Left ventricle myocardium superior (tissue), 1 donor: ENCODE data around the gene NFIC. TPM values are rescaled to one million over a fixed set of nuclear protein-coding genes. Genes with fewer than 3 reads are reported as not detected.
A peak's percentile ranks its signal among the peaks of the same experiment; 100 is the strongest.
"Not testable (repeated sequence)": the region's sequence is repeated elsewhere in the genome, so short reads cannot be mapped to it uniquely, and the experiment has no call there.

ENCODE experiments used
- ATAC-seq: fragments of 200-7000 bp; cut with Tn5 transposase; one replicate; pipeline ENCODE4 v1.9.1; 2020; ENCODE audit warnings: mild to moderate bottlenecking, moderate library complexity
- DNase-seq: peaks from one replicate; pipeline ENCODE4 v3.0.0-alpha.2; 2020
- intact Hi-C: fragments of 100-400 bp; cut with micrococcal nuclease; formaldehyde crosslinking; loops from one replicate; pipeline ENCODE4 v1.11.0; 2022
- long read RNA-seq: library from polyadenylated mRNA; unstranded; transcript quantifications from one replicate; pipeline ENCODE4 v2.0.0, GENCODE V29; 2021
- total RNA-seq: library from RNA; stranded (reverse); fragmentation: NEBNext Ultra II Directional; extraction: Animal tissue kit (Norgen Biotek cat#: 25700); gene quantifications from one replicate; pipeline ENCODE4 v1.2.1, GENCODE V29; 2021
- donor health status: DM: no; HTN: yes; CAD: no; lungs with severe emphysema.

NFIC gene
- 178 TPM for total RNA-seq
- long read RNA-seq, full-length matches to known transcripts: 54 of 125 reads
- long read RNA-seq, partial matches to known transcripts: 8 of 125 reads
- long read RNA-seq, other reads (novel, unspliced or antisense): 63 of 125 reads

DNA sequence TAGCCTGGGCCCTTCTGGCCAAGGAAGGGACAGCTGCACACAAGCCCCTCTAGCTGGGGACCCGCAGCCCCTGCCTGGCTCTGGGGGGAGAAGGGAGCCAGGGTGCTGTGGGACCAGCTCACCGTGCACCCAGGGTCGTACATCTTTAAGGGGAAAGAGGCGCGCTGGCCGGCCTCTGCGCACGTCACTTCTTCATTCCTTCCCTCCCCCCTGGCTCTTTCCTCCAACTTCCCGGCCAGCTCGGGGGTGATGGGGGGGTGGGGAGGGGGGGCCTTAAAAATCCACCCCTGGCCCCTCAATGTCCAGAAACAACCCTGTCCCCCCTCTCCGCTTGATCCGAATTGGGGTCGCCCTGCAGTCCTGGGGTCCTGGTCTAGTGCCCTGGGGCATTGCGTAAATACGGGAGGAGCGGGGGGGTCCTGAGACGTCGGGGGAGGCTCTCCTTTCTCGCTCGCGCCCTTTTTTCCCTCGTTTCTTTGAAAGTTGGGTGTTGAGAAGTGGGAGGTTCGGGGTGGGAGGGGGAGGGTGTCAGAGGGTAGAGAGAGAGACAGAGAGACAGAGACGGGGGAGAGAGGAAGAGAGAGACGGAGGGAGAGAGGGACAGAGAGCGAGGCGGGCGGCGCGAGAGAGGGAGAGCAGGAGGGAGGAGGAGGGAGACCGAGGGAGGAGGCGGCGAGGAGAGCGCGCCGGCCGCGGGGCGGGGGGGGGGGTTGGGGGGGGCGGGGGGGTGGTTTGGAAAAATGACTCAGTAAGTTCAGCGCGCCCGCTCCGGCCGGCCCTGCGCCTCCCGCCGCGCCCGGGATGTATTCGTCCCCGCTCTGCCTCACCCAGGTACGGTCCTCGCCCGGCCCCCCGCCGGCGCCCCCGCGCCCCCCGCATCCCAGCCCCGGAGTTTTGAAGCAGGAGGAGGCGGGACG lies at the start of gene NFIC:
NFIC (plus strand) TSS at position 748 of the 917 bp plus-strand sequence; CDS start at position 802, 54 bp downstream.
- DNase-seq (peak; percentile 87), ATAC-seq (peak; percentile 65)
- intact Hi-C loops: loop anchor here (10.0 kb wide), 1 partner anchor 59 kb away; no protein-coding TSS in a partner anchor

DNA sequence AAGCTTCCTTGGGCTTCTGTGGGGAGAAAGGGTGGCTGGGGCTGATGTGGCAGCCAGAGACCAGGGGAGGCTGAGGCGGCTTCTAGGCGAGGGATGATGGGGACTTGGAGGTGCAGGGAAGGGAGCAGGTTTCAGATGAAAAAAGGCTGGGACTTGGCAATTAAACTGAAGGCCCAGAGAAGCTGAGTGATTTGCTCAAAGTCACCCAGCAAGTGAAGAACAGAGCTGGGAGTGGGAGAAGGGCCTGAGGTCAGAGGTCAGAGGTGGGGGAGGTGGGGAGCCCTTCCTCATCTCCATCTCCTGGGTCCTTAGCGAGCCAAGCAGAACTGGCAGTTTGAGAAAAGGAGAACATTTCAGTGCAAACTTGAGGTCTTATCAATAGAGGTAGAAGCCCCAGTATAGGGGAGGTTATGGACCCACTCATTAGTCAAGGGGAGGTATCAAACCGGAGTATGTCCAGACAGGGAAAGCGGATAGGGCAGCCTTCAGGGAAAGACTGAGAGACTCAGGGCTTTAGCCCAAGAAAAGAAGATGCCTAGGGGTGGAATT lies 49.6 kb upstream of the NFIC start:
- DNase-seq (no peak), ATAC-seq (no peak)
- intact Hi-C loops: no loop called here

DNA sequence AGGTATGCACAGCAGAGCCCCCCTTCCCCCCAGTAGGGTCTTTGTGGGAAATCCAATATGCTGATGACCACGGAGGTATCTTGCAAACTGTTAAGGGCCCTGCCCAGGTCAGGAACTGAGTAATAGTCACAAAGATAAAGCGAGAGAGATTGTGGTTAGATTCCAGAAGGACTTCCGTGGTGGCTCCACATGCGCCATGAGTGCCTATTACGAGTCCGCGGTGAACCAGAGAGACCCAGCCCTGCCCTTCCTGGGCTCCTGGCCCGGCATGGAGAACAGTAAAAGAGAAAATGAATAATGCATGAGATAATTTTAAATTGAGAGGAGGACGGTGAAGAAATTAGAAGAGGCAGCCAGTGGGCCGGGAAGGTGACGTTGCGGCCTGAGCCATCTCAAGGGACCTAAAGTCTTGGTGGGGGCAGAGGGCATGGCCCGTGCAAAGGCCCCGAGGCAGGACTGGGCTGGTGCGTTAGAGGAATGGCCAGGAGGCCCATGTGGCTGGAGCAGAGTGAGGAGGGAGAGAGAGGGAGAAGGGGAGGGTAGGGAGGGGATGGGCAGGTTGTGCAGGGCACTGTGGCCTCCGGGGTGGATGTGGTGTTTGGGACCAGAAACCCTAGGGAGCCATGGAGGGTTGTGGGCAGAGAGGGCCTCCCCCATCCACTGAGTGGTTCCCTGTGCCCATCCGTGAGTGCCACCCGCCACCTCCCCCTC lies 46.6 kb upstream of the NFIC start:
- intact Hi-C loops: no loop called here
- no peak for ATAC-seq
- no peak for DNase-seq

DNA sequence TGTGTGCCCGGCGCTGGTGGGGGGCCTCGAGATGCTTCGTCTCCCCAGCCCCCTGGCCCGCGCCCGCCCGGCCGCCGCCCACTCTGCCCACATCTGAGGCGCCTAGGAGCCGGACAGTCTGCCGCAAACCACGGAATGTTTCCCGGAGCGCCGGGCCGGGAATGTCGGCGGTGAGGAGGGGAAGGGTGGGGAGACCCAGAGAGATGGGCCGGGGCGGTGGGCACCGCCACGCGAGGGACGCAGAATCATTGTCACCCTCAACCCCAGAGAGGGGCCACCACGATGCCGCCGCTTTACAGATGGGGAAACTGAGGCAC lies 46.1 kb upstream of the NFIC start:
- intact Hi-C loops: no loop called here
- DNase-seq: no peak
- ATAC-seq: no peak

DNA sequence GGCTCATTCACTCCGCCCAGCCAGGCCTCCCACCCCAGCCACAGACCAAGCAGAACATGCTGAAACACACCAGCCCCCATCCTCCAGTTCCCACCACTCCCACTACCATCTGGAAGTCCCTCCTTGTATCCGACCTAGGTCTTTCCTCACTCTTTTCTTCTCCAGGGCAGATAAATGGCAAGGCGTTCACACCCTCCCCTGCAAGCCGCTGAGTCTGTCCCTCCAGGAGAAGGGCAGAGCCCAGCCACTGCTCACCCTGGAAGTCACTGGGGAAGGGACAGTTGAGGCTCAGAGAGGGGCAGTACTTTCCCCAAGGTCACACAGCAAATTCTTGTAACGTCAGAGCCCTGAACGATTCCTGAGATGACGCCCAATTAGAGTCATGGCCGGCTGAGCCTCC lies 45.5 kb upstream of the NFIC start:
- intact Hi-C loops: no loop called here
- no peak for DNase-seq
- ATAC-seq: no peak

DNA sequence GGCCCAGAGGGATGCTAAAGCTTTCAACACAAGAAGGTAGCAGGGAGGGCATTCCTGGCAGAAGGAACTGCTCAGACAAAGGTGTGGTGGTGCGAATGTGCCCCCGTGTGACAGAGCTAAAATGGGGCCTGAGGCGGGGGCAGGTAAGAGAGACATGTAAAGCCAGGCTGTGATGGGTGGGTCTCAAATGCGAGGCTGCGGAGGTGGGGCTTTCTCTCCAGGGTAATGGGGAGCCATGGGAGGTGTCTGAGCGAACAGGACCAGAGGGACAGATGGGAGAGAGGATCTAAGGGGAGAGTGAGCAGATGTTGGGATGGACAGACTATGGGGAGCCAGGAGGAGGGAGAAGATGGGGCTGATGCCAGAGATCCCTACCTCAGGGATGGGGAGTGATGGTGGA lies 44.7 kb upstream of the NFIC start:
- ATAC-seq (no peak), DNase-seq (no peak)
- intact Hi-C loops: no loop called here

DNA sequence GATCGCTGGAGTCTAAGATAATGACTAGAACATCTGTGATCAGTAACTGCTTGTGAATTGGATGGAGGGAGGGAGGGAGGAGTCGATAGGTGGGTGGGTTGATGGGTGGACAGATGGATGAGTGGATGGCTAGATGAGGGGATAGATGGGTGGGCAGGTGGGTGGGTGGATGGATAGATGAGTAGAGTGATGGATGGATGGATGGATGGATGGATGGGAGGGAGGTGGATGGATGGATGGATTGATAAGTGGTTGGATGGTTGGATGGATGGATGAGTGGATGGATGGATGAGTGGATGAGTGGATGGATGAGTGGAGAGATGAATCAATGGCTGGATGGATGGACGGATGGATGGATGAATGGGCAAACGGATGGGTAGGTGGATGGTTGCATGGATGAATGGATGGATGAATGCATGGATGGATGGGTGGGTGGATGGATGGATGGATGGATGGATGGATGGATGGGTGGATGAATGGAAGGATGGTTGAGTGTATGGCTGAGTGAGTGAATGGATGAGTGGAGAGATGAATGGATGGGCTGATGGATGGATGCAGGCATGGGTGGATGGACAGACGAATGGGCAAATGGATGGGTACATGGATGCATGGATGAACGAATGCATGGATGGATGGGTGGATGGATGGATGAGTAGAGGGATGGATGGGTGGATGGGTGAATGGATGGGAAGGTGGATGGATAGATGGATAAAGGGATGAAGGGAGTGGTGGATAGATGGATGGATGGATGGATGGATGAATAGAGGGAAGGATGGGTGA lies 44.0 kb upstream of the NFIC start:
- ATAC-seq (no peak), DNase-seq (no peak)
- intact Hi-C loops: no loop called here

DNA sequence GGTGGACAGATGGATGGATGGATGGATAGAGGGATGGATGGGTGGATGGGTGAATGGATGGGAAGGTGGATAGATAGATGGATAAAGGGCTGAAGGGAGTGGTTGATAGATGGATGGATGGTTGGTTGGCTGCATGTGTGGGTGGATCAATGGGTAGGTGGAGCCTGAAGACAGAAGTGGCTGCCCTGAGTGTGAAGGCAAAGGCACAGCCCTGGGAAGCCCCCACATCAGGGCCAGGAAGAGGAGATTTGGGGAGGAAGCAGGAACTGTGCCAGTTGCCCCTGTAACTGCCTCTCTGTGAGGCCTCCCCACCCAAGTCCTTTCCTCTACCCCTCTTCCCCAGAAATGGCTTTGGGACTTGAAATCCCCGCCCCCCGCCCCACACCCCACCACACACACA lies 43.4 kb upstream of the NFIC start:
- DNase-seq (no peak), ATAC-seq (no peak)
- intact Hi-C loops: no loop called here

DNA sequence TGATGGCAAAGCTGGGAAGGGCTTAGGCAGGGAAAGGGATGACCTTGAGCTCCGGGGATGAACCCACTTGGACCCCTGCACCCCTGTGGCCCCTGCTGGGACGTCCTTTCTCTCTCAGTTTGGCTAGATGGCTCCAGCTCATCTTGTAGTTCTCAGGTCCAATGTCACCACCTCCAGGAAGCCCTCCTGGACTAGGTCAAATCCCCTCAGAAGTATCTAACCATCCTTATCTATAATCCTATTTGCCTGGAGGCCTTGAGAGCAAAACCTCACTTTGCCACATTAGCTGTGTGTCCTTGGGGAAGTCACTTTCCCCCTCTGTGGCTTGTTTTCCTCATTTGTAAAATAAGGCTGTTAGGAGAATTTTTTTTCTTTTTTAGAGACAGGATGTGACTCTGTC lies 42.7 kb upstream of the NFIC start:
- ATAC-seq (no peak), DNase-seq (no peak)
- intact Hi-C loops: no loop called here

DNA sequence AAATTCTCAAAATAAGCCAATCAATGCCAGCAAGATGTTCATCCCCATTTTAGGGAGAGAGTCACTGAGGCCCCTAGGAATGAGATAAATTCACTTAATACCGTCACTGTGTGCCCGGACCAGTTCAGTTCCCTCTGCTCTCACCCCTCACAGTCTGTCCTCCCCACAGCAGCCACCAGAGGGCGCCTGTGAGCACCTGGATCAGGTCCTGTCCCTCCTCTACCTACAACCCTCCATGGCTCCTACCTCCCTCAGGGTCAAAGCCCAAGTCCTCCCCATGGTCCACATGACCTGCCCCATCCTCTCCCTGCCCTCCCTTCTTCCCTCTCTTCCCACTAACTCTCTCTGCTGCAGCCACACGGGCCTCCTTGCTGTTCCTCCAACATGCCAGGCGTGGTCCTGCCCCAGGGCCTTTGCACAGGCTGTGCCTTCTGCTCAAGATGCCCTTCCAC lies 42.0 kb upstream of the NFIC start:
- intact Hi-C loops: no loop called here
- DNase-seq: peak; percentile 77
- peak; percentile 47 for ATAC-seq

DNA sequence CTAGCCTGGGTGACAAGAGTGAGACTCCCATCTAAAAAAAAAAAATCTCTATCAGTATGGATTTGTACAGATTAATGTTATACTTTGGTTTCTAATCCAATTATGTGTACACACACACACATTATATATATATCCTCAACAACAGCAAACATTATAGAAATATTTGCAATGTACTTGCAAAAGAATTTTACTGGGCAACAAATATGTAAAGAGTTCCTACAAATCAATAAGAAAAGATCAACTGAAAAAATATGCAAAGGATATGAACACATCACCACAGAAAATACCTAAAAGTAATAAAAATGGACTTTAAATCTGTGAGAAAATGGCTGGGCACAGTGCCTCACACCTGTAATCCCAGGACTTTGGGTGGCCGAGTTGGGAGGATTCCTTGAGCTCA lies 40.9 kb upstream of the NFIC start:
- no peak for ATAC-seq
- intact Hi-C loops: loop anchor here (5.0 kb wide), 1 partner anchor 147 kb away; no protein-coding TSS in a partner anchor
- no peak for DNase-seq

DNA sequence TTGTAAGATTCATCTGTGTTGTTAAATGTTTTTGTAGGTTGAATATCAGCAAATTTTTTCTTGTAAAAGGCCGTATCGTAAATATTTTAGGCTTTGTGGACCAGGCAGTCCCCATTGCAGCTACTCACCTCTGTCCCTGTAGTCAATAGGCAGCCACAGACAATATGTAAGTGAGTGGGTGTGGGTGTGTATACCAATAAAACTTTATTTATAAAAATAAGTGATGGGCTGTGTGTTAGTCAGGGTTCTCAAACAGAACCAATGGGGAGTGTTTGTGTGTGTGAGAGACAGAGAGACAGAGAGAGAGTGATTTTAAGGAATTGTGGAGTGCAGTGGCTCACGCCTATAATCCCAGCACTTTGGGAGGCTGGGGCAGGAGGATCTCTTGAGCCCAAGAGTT lies 37.6 kb upstream of the NFIC start:
- no peak for DNase-seq
- intact Hi-C loops: loop anchor here (5.0 kb wide), 1 partner anchor 144 kb away; no protein-coding TSS in a partner anchor
- no peak for ATAC-seq

DNA sequence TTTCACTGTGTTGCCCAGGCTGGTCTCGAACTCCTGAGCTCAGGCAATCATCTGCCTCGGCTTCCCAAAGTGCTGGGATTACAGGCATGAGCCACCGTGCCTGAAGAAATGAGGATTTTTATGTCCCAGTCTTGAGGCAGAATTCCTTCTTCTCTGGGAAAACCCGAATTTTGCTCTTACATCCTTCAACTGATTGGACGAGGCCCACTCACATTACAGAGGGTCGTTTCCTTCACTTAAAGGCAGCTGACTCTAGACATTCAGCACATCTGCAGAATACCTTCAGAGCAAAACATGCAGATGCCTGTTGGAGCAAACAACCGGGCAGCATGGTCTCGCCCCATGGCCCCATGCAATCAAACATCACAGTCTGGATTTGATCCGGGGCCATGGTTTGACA lies 36.3 kb upstream of the NFIC start:
- DNase-seq: no peak
- no peak for ATAC-seq
- intact Hi-C loops: no loop called here

DNA sequence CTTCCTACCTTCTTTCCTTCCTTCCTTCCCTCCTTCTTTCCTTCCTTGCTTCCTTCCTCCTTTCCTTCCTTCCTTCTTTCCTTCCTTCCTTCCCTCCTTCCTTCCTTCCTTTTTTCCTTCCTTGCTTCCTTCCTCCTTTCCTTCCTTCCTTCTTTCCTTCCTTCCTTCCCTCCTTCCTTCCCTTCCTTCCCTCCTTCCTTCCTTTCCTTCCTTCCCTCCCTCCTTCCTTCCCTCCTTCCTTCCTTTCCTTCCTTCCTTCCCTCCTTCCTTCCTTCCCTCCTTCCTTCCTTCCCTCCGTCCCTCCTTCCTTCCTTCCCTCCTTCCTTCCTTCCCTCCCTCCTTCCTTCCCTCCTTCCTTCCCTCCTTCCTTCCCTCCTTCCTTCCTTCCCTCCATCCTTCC lies 34.2 kb upstream of the NFIC start:
- intact Hi-C loops, ATAC-seq, DNase-seq: not testable (repeated sequence)

DNA sequence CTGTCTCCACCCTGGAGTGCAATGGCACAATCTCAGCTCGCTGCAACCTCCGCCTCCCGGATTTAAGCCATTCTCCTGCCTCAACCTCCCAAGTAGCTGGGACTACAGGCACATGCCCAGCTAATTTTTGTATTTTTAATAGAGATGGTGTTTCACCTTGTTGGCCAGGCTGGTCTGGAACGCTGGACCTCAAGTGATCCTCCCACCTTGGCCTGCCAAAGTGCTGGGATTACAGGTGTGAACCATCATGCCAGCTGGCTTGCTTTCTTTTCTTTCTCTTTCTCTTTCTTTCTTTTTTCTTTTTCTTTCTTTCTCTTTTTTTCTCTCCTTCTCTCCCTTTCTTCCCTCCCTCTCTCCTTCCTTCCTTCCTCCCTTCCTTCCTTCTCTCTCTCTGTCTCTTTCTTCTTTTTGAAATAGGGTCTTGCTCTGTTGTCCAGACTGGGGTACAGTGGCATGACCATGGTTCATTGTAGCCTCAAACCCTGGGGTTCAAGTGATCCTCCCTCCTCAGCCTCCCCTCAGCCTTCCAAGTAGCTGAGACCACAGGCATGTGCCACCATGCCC lies 33.3 kb upstream of the NFIC start:
- DNase-seq (no peak), ATAC-seq (no peak)
- intact Hi-C loops: no loop called here

DNA sequence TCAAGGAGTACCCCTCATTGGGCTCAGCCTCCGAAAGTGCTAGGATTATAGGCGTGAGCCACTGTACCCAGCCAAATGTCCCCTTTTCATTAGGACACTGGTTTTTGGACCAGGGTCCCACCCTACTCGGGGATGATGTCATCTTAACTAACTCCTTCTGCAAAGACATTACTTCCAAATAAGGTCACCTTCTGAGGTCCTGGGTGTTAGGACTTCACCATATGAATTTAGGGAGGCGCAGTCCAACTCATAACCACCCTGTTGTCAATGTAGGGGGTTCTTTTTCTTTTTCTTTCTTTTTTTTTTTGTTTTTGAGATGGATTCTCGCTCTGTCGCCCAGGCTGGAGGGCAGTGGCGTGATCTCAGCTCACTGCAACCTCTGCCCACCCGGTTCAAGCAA lies 32.7 kb upstream of the NFIC start:
- ATAC-seq (no peak), DNase-seq (no peak)

DNA sequence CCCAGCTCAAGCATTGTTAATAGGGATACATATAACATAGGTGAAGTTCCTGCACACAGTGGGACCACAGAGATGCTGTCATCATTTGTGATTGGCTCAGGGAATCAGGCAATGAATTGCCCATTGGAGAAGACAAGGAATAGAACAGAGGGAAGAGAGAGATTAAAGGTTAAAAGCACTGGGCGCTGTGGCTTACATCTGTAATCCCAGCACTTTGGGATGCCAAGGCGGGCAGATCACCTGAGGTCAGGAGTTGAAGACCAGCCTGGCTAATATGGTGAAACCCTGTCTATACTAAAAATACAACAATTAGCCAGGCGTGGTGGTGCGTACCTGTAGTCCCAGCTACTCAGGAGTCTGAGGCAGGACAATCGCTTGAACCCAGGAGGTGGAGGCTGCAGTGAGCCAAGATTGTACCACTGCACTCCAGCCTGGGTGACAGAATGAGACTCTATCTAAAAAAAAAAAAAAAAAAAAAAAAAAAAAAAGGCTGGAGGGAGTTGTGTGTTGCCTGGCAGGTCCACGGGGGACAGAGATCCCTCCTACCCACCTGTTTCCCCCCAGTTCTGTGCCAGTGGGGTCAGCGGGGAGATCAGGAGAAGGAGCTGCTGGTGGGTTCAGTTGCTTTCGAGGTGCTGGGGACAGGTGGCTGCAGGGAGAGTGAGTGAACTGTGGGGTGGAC lies 31.5 kb upstream of the NFIC start:
- ATAC-seq, intact Hi-C loops, DNase-seq: not testable (repeated sequence)

More for the DNA sequence above, 32.7 kb upstream of the NFIC start:
- intact Hi-C loops: no loop called here
